H1 (cell line): ENCODE data around the gene EXD2. TPM values are rescaled to one million over a fixed set of nuclear protein-coding genes. Genes with fewer than 3 reads are reported as not detected.

Experiments used
- CEBPB ChIP-seq: IDR thresholded peaks from 2 replicates; pipeline ENCODE4 v1.6.1; 2012; ENCODE audit warnings: low read depth, low read length
- JUN ChIP-seq: IDR thresholded peaks from 2 replicates; pipeline ENCODE4 v1.6.1; 2011; ENCODE audit warnings: low read depth, mild to moderate bottlenecking, improper control_type of control experiment, low read length
- RAD21 ChIP-seq, 2 experiments: IDR thresholded peaks in 1 of 2; conservative IDR thresholded peaks in 1 of 2; 2 replicates each; pipeline ENCODE4 v1.6.1; 2011; ENCODE audit warnings: low read depth in 2 of 2, low read length in 2 of 2, improper control_type of control experiment in 1 of 2, inconsistent platforms in 1 of 2, mild to moderate bottlenecking in 1 of 2, moderate library complexity in 1 of 2
- SUZ12 ChIP-seq: fragments of 200-600 bp; sonication (generic); IDR thresholded peaks from 2 replicates; pipeline ENCODE4 v1.6.1; 2012; ENCODE audit warnings: mild to moderate bottlenecking, inconsistent platforms, low read length, moderate library complexity, mixed read lengths
- TAF7 ChIP-seq: optimal IDR thresholded peaks from 2 replicates; pipeline ENCODE3; 2011; ENCODE audit warnings: low read depth, mild to moderate bottlenecking, inconsistent platforms, low read length, moderate library complexity, borderline replicate concordance
- YY1 ChIP-seq: IDR thresholded peaks from 2 replicates; pipeline ENCODE4 v1.6.1; 2011; ENCODE audit warnings: low read depth, mild to moderate bottlenecking, low read length
- polyA plus RNA-seq, 7 experiments: library from polyadenylated mRNA; depleted of rRNA in 3 of 7; stranded (reverse) in 5 of 7; unstranded in 2 of 7; fragments of >200 nt in 5 of 7; fragments of 200-250 nt in 2 of 7; gene quantifications; 1 replicate in 5 of 7; 2 replicates in 1 of 7; 4 replicates in 1 of 7; pipeline versions ENCODE4 v1.2.1 to v1.2.3, GENCODE V29; 2011 to 2013; ENCODE audit warnings: missing spikeins in 2 of 7, mixed read lengths in 2 of 7
- total RNA-seq: library from RNA; stranded (reverse); fragmentation: NEBNext Ultra II Directional; extraction: Animal tissue kit (Norgen Biotek cat#: 25700); gene quantifications from 2 replicates; pipeline ENCODE4 v1.2.1, GENCODE V29; 2021
- TF ChIP-seq, protein P1 (sequence below): fragments of 300-600 bp; sonication (generic); IDR thresholded peaks from 2 replicates; pipeline ENCODE4 v1.7.1; 2012; ENCODE audit warnings: low read length, moderate library complexity, mild to moderate bottlenecking, inconsistent platforms; ENCODE audit not compliant: insufficient replicate concordance
- TF ChIP-seq, protein P2 (sequence below): IDR thresholded peaks from 2 replicates; pipeline ENCODE4 v1.6.1; 2011; ENCODE audit warnings: low read length, improper control_type of control experiment

The EXD2 gene
- total and polyA plus RNA-seq, 2 of the 8 experiments (the other 6 are each of a cell fraction or from before 2014, with no cell fraction given) = 11.9 to 25.9 TPM

GRCh38 chr14:69191340-69192111 is at the start of gene EXD2 (continued):
- 0 out of 2 replicates have a peak, but pooled peaks have one; percentile 35 for TF ChIP-seq SUZ12
- TF ChIP-seq, protein P1, sequence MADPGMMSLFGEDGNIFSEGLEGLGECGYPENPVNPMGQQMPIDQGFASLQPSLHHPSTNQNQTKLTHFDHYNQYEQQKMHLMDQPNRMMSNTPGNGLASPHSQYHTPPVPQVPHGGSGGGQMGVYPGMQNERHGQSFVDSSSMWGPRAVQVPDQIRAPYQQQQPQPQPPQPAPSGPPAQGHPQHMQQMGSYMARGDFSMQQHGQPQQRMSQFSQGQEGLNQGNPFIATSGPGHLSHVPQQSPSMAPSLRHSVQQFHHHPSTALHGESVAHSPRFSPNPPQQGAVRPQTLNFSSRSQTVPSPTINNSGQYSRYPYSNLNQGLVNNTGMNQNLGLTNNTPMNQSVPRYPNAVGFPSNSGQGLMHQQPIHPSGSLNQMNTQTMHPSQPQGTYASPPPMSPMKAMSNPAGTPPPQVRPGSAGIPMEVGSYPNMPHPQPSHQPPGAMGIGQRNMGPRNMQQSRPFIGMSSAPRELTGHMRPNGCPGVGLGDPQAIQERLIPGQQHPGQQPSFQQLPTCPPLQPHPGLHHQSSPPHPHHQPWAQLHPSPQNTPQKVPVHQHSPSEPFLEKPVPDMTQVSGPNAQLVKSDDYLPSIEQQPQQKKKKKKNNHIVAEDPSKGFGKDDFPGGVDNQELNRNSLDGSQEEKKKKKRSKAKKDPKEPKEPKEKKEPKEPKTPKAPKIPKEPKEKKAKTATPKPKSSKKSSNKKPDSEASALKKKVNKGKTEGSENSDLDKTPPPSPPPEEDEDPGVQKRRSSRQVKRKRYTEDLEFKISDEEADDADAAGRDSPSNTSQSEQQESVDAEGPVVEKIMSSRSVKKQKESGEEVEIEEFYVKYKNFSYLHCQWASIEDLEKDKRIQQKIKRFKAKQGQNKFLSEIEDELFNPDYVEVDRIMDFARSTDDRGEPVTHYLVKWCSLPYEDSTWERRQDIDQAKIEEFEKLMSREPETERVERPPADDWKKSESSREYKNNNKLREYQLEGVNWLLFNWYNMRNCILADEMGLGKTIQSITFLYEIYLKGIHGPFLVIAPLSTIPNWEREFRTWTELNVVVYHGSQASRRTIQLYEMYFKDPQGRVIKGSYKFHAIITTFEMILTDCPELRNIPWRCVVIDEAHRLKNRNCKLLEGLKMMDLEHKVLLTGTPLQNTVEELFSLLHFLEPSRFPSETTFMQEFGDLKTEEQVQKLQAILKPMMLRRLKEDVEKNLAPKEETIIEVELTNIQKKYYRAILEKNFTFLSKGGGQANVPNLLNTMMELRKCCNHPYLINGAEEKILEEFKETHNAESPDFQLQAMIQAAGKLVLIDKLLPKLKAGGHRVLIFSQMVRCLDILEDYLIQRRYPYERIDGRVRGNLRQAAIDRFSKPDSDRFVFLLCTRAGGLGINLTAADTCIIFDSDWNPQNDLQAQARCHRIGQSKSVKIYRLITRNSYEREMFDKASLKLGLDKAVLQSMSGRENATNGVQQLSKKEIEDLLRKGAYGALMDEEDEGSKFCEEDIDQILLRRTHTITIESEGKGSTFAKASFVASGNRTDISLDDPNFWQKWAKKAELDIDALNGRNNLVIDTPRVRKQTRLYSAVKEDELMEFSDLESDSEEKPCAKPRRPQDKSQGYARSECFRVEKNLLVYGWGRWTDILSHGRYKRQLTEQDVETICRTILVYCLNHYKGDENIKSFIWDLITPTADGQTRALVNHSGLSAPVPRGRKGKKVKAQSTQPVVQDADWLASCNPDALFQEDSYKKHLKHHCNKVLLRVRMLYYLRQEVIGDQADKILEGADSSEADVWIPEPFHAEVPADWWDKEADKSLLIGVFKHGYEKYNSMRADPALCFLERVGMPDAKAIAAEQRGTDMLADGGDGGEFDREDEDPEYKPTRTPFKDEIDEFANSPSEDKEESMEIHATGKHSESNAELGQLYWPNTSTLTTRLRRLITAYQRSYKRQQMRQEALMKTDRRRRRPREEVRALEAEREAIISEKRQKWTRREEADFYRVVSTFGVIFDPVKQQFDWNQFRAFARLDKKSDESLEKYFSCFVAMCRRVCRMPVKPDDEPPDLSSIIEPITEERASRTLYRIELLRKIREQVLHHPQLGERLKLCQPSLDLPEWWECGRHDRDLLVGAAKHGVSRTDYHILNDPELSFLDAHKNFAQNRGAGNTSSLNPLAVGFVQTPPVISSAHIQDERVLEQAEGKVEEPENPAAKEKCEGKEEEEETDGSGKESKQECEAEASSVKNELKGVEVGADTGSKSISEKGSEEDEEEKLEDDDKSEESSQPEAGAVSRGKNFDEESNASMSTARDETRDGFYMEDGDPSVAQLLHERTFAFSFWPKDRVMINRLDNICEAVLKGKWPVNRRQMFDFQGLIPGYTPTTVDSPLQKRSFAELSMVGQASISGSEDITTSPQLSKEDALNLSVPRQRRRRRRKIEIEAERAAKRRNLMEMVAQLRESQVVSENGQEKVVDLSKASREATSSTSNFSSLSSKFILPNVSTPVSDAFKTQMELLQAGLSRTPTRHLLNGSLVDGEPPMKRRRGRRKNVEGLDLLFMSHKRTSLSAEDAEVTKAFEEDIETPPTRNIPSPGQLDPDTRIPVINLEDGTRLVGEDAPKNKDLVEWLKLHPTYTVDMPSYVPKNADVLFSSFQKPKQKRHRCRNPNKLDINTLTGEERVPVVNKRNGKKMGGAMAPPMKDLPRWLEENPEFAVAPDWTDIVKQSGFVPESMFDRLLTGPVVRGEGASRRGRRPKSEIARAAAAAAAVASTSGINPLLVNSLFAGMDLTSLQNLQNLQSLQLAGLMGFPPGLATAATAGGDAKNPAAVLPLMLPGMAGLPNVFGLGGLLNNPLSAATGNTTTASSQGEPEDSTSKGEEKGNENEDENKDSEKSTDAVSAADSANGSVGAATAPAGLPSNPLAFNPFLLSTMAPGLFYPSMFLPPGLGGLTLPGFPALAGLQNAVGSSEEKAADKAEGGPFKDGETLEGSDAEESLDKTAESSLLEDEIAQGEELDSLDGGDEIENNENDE = no peak
- TF ChIP-seq YY1 = peak; percentile 99
- TF ChIP-seq JUN = no peak
- TF ChIP-seq, protein P2, sequence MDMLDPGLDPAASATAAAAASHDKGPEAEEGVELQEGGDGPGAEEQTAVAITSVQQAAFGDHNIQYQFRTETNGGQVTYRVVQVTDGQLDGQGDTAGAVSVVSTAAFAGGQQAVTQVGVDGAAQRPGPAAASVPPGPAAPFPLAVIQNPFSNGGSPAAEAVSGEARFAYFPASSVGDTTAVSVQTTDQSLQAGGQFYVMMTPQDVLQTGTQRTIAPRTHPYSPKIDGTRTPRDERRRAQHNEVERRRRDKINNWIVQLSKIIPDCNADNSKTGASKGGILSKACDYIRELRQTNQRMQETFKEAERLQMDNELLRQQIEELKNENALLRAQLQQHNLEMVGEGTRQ = no peak
- TF ChIP-seq RAD21 (IDR thresholded peaks at IDR 0.05 in 1 of 2, conservative IDR thresholded peaks at IDR 0.05 in 1 of 2; ENCODE audit: low read depth in 2 of 2, low read length in 2 of 2) = no peak; a peak in 1 of 4 replicates
- TF ChIP-seq TAF7 = no peak
- peak; percentile 45; the same call in 1 of the 2 replicates for TF ChIP-seq CEBPB
